Measurements from ENCODE around the gene PDE1C.

PDE1C gene

GRCh38 chr7:31761646-31762045, 308.6 kb downstream of the PDE1C start:
- H3K27ac ChIP-seq (ENCODE audit: low read length), result no peak overlapping the region
- no peak overlapping the region for H3K4me3 ChIP-seq (ENCODE audit: low read depth in 1 of 2, low read length in 2 of 2)
- H3K27me3 ChIP-seq (ENCODE audit: low read depth, low read length), result no peaks in the 10 kb centered on the region
- H3K9me3 ChIP-seq (ENCODE audit: control insufficient read depth in 1 of 2, low read length in 2 of 2), result no peaks in the 10 kb centered on the region
- H3K36me3 ChIP-seq (ENCODE audit: control insufficient read depth in 1 of 2, insufficient read depth in 2 of 2, low read length in 2 of 2), result no peaks in the 10 kb centered on the region
- H3K4me1 ChIP-seq (ENCODE audit: control insufficient read depth in 1 of 2, insufficient read depth in 2 of 2, low read length in 2 of 2), result no peaks in the 10 kb centered on the region

GRCh38 chr7:31758755-31759154, 311.5 kb downstream of the PDE1C start:
- H3K4me1 ChIP-seq (ENCODE audit: control insufficient read depth in 1 of 2, insufficient read depth in 2 of 2, low read length in 2 of 2), result no peaks in the 10 kb centered on the region
- H3K9me3 ChIP-seq (ENCODE audit: control insufficient read depth in 1 of 2, low read length in 2 of 2), result no peaks in the 10 kb centered on the region
- no peaks in the 10 kb centered on the region for H3K36me3 ChIP-seq (ENCODE audit: control insufficient read depth in 1 of 2, insufficient read depth in 2 of 2, low read length in 2 of 2)
- H3K27me3 ChIP-seq (ENCODE audit: low read depth, low read length), result no peaks in the 10 kb centered on the region
- no peak overlapping the region for H3K4me3 ChIP-seq (ENCODE audit: low read depth in 1 of 2, low read length in 2 of 2)
- H3K27ac ChIP-seq (ENCODE audit: low read length), result no peak overlapping the region

- H3K4me1 ChIP-seq (ENCODE audit: control insufficient read depth in 1 of 2, insufficient read depth in 2 of 2, low read length in 2 of 2), result no peaks in the 10 kb centered on the region
- H3K4me3 ChIP-seq (ENCODE audit: low read depth in 1 of 2, low read length in 2 of 2), result no peak overlapping the region
- H3K36me3 ChIP-seq (ENCODE audit: control insufficient read depth in 1 of 2, insufficient read depth in 2 of 2, low read length in 2 of 2), result no peaks in the 10 kb centered on the region
- no peak overlapping the region for H3K27ac ChIP-seq (ENCODE audit: low read length)
- no peaks in the 10 kb centered on the region for H3K9me3 ChIP-seq (ENCODE audit: control insufficient read depth in 1 of 2, low read length in 2 of 2)
- H3K27me3 ChIP-seq (ENCODE audit: low read depth, low read length), result no peaks in the 10 kb centered on the region
Measured at GRCh38 chr7:31751726-31752125, 318.5 kb downstream of the PDE1C start.

GRCh38 chr7:31748084-31748483, 322.1 kb downstream of the PDE1C start:
- H3K4me3 ChIP-seq (ENCODE audit: low read depth in 1 of 2, low read length in 2 of 2), result no peak overlapping the region
- no peaks in the 10 kb centered on the region for H3K36me3 ChIP-seq (ENCODE audit: control insufficient read depth in 1 of 2, insufficient read depth in 2 of 2, low read length in 2 of 2)

GRCh38 chr7:31747553-31747952, 322.7 kb downstream of the PDE1C start:
- H3K27me3 ChIP-seq (ENCODE audit: low read depth, low read length), result no peaks in the 10 kb centered on the region
- no peaks in the 10 kb centered on the region for H3K4me1 ChIP-seq (ENCODE audit: control insufficient read depth in 1 of 2, insufficient read depth in 2 of 2, low read length in 2 of 2)
- no peaks in the 10 kb centered on the region for H3K9me3 ChIP-seq (ENCODE audit: control insufficient read depth in 1 of 2, low read length in 2 of 2)
- H3K27ac ChIP-seq (ENCODE audit: low read length), result no peak overlapping the region
- no peak overlapping the region for H3K4me3 ChIP-seq (ENCODE audit: low read depth in 1 of 2, low read length in 2 of 2)
- H3K36me3 ChIP-seq (ENCODE audit: control insufficient read depth in 1 of 2, insufficient read depth in 2 of 2, low read length in 2 of 2), result no peaks in the 10 kb centered on the region

More at GRCh38 chr7:31748084-31748483, 322.1 kb downstream of the PDE1C start:
- H3K9me3 ChIP-seq (ENCODE audit: control insufficient read depth in 1 of 2, low read length in 2 of 2), result no peaks in the 10 kb centered on the region
- no peaks in the 10 kb centered on the region for H3K27me3 ChIP-seq (ENCODE audit: low read depth, low read length)
- no peaks in the 10 kb centered on the region for H3K4me1 ChIP-seq (ENCODE audit: control insufficient read depth in 1 of 2, insufficient read depth in 2 of 2, low read length in 2 of 2)
- no peak overlapping the region for H3K27ac ChIP-seq (ENCODE audit: low read length)

- Histone ChIP-seq H3K36me3 (ENCODE audit: control insufficient read depth in 1 of 2, insufficient read depth in 2 of 2, low read length in 2 of 2) (no peaks in the 10 kb centered on the region), H3K4me1 (ENCODE audit: control insufficient read depth in 1 of 2, insufficient read depth in 2 of 2, low read length in 2 of 2) (no peaks in the 10 kb centered on the region), H3K27ac (ENCODE audit: low read length) (no peak overlapping the region), H3K9me3 (ENCODE audit: control insufficient read depth in 1 of 2, low read length in 2 of 2) (no peaks in the 10 kb centered on the region), H3K4me3 (ENCODE audit: low read depth in 1 of 2, low read length in 2 of 2) (no peak overlapping the region), H3K27me3 (ENCODE audit: low read depth, low read length) (no peaks in the 10 kb centered on the region)
Measured at GRCh38 chr7:31744294-31744874, 325.8 kb downstream of the PDE1C start.

GRCh38 chr7:31741852-31742251, 328.4 kb downstream of the PDE1C start:
- Histone ChIP-seq H3K27ac (ENCODE audit: low read length) (no peak overlapping the region), H3K4me1 (ENCODE audit: control insufficient read depth in 1 of 2, insufficient read depth in 2 of 2, low read length in 2 of 2) (no peaks in the 10 kb centered on the region), H3K27me3 (ENCODE audit: low read depth, low read length) (no peaks in the 10 kb centered on the region), H3K36me3 (ENCODE audit: control insufficient read depth in 1 of 2, insufficient read depth in 2 of 2, low read length in 2 of 2) (no peaks in the 10 kb centered on the region), H3K4me3 (ENCODE audit: low read depth in 1 of 2, low read length in 2 of 2) (no peak overlapping the region), H3K9me3 (ENCODE audit: control insufficient read depth in 1 of 2, low read length in 2 of 2) (no peaks in the 10 kb centered on the region)

- Histone ChIP-seq H3K36me3 (ENCODE audit: control insufficient read depth in 1 of 2, insufficient read depth in 2 of 2, low read length in 2 of 2) (no peaks in the 10 kb centered on the region), H3K27ac (ENCODE audit: low read length) (no peak overlapping the region), H3K4me3 (ENCODE audit: low read depth in 1 of 2, low read length in 2 of 2) (no peak overlapping the region), H3K4me1 (ENCODE audit: control insufficient read depth in 1 of 2, insufficient read depth in 2 of 2, low read length in 2 of 2) (no peaks in the 10 kb centered on the region), H3K9me3 (ENCODE audit: control insufficient read depth in 1 of 2, low read length in 2 of 2) (no peaks in the 10 kb centered on the region), H3K27me3 (ENCODE audit: low read depth, low read length) (no peaks in the 10 kb centered on the region)
Measured at GRCh38 chr7:31735991-31736982, 333.9 kb downstream of the PDE1C start.

- H3K27ac ChIP-seq (ENCODE audit: low read length), result no peak overlapping the region
Measured at GRCh38 chr7:31734456-31734855, 335.8 kb downstream of the PDE1C start.

GRCh38 chr7:31729195-31729804, 340.9 kb downstream of the PDE1C start:
- Histone ChIP-seq H3K27ac (ENCODE audit: low read length) (no peak overlapping the region), H3K9me3 (ENCODE audit: control insufficient read depth in 1 of 2, low read length in 2 of 2) (no peaks in the 10 kb centered on the region), H3K4me3 (ENCODE audit: low read depth in 1 of 2, low read length in 2 of 2) (no peak overlapping the region), H3K4me1 (ENCODE audit: control insufficient read depth in 1 of 2, insufficient read depth in 2 of 2, low read length in 2 of 2) (no peaks in the 10 kb centered on the region), H3K27me3 (ENCODE audit: low read depth, low read length) (no peaks in the 10 kb centered on the region), H3K36me3 (ENCODE audit: control insufficient read depth in 1 of 2, insufficient read depth in 2 of 2, low read length in 2 of 2) (no peaks in the 10 kb centered on the region)

More at GRCh38 chr7:31734456-31734855, 335.8 kb downstream of the PDE1C start:
- Histone ChIP-seq H3K9me3 (ENCODE audit: control insufficient read depth in 1 of 2, low read length in 2 of 2) (no peaks in the 10 kb centered on the region), H3K4me3 (ENCODE audit: low read depth in 1 of 2, low read length in 2 of 2) (no peak overlapping the region), H3K27me3 (ENCODE audit: low read depth, low read length) (no peaks in the 10 kb centered on the region), H3K4me1 (ENCODE audit: control insufficient read depth in 1 of 2, insufficient read depth in 2 of 2, low read length in 2 of 2) (no peaks in the 10 kb centered on the region), H3K36me3 (ENCODE audit: control insufficient read depth in 1 of 2, insufficient read depth in 2 of 2, low read length in 2 of 2) (no peaks in the 10 kb centered on the region)

- Histone ChIP-seq H3K4me1 (ENCODE audit: control insufficient read depth in 1 of 2, insufficient read depth in 2 of 2, low read length in 2 of 2) (no peaks in the 10 kb centered on the region), H3K27me3 (ENCODE audit: low read depth, low read length) (no peaks in the 10 kb centered on the region), H3K9me3 (ENCODE audit: control insufficient read depth in 1 of 2, low read length in 2 of 2) (no peaks in the 10 kb centered on the region), H3K27ac (ENCODE audit: low read length) (no peak overlapping the region), H3K36me3 (ENCODE audit: control insufficient read depth in 1 of 2, insufficient read depth in 2 of 2, low read length in 2 of 2) (no peaks in the 10 kb centered on the region), H3K4me3 (ENCODE audit: low read depth in 1 of 2, low read length in 2 of 2) (no peak overlapping the region)
Measured at GRCh38 chr7:31724696-31725095, 345.5 kb downstream of the PDE1C start.

All from muscle layer of duodenum (tissue), 2 donors.